Activated naive CD4-positive, alpha-beta T cell treated with Interleukin-2 at 50 U/mL for 16 hours (primary cell): ENCODE measurements around the gene LRRK1.

Source experiments
- DNase-seq: peaks from one replicate; pipeline ENCODE4 v3.0.0-alpha.2; 2020

Gene LRRK1

DNA sequence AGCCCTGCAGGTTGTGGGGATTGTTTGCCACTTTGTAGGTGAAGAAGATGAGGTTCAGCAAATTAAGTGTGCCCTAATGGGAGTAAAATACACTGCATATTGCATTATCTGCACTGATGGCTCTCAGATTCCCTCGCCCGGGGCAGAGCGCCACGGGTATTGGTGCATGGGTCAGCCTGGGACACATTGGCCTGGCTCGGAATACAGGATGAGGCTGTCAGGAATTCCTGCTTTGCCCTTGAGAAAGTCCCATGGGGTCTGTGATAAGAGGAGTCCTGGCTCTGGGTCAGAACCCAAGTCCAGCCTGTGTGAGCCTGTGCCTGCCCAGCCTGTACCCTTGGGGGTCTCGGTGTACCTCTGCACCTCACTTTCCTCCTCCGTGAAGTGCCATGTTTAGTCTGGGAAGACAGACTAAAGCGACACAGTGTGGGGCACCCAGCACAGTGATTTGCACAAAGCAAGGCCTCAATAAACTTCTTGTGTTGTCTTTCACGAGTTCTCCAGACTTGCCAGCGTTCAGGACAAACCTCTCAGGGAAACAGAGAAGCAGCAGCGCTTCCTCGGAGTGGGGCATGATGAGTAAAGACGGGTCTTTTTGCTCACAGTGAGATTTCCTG lies 107.6 kb downstream of the LRRK1 start:
- DNase-seq = no peak

DNA sequence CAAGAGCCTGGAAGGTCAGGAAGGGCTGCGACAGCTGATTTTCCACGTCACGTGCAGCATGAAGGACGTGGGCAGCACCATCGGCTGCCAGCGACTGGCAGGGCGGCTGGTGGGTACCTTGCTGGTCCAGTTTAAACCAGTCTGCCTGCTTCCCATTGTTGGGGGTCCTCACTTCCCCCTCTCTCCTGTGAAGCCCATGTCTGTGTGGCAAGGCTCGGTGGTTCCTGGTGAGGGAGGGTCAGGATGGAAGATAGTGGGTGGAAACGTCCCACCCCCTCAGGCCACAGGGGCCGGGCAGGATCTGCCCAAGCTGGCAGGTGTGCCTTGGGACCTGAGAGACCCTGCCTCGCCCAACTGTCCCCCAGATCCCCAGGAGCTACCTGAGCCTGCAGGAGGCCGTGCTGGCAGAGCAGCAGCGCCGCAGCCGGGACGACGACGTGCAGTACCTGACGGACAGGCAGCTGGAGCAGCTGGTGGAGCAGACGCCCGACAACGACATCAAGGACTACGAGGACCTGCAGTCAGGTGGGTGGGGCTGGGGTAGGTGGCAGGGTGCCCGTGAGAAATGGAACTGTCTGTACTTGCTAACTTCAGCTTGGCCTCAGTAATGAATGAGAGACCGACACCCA lies 108.2 kb downstream of the LRRK1 start:
- DNase-seq = no peak

DNA sequence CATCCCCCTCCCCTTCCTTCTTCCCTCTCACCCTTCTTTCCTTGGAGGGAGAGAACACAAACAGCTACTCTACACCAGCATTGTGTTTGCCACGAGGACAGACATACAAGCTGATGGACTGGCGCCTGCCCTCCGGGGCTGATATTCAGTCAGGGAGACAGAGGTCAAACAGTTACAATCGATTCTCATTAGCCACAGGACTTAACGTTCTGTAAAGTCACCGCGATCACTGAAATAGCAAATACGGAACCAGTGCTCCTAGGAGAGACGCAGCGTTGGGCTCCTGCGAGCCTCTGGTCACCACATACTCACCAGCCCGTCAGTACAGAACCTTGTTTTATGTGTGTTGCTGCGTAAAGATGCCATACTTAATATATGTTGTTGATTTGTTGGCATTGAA lies 108.8 kb downstream of the LRRK1 start:
- DNase-seq = no peak

DNA sequence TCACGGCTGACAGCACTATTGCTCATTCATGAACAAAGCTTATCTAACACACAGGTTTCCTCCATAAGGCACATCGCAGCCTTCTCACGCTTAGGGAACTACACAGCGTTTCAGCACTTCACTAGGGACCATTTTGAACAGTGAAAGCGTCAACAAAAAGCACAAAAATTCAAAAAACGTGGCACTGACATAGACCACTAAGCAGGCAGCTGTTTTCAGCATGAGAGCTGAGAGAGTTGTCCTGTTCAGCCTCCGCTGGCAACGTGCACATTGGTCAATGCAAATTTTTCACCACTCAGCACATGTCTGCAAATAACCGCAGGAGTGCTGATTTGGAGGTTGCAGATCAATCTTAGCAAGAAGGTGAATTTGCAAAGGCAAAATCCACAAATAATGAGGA lies 109.2 kb downstream of the LRRK1 start:
- DNase-seq = no peak

DNA sequence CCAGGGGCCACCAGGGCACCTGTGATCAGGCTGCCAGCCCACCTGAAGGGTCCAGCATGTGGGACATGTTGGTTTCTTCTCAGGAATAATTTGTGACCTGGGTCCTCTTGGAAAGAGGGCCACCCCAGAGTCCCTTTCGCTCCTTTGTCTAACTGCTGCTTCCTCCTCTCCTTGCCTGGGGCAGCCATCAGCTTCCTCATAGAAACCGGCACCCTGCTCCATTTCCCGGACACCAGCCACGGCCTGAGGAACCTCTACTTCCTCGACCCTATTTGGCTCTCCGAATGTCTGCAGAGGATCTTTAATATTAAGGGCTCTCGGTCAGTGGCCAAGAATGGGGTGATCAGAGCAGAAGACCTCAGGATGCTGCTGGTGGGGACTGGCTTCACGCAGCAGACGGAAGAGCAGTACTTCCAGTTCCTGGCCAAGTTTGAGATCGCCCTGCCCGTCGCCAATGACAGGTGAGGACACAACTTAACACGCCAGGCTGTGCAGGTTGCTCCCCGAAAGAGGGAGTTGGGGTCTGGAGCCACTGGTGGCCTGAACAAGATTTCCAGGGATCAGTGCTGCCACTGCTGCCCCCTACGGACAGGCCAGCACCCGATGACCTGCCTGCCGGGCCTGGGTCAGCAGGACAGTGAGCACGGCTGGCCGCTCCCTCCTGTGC lies 109.7 kb downstream of the LRRK1 start:
- no peak for DNase-seq

DNA sequence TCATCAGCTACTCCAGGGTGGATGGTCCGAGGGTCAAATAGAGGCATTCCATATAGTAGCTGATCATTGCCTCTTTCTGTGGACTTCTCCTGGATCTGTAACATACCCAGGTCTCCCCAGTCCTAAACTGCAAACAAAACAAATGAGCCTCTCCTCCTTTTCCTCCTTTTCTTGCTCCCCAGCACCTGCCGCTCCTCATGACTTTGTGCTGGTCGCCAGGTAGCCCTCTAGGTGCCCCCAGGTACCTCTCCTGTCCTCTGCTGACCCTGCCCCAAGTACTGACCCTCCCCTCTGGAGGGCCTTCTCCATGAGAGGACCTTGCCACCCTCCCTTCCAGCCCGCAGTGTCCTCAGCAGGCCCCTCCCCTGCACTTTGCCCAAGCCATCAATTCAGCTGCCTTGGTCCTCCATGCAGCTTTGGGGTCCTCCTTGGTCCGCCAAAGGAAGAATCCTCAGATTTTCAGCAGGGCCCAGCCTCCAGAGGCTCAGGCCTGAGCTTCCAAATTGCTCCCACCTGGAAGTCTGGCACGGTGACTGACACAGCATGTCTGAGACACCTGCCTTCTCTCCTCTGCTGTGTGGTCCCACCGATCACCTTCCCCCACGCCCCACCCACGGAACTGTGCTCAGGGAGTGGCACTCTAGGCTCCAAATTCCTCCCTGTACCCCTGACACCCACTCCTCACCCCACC lies 111.0 kb downstream of the LRRK1 start:
- DNase-seq = no peak

DNA sequence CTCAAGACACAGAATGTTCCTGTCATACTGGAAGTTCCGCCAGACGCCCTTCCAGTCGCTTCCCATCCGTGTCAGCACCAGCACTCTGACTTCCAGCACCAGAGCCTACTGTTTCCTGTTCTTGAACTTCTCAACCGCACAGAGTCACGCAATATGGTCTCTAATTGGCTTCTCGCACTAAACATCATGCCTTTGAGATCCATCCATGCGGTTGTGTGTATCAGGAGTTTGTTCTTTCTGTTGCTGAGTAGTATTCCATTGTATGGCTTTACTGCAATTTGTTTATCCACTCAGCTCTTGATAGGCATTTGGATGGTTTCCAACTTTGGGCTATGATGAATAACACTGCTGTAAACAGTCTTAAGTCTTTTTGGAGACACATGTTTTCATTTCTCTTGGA lies 112.1 kb downstream of the LRRK1 start:
- DNase-seq = no peak

DNA sequence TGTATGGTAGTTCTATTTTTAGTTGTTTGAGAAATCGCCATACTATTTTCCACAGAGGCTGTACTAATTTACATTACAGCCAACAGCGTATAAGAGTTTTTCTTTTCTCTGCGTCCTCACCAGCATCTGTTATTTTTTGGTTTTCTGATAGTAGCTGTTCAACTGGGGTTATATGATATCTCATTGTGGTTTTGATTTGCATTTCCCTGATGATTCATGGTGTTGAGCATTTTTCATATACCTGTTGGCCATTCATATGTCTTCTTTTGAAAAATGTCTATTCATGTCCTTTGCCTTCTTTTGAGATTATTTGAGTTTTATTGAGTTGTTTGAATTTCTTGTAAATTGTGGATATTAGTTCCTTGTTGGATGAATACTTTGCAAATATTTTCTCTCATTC lies 114.6 kb downstream of the LRRK1 start:
- no peak for DNase-seq

DNA sequence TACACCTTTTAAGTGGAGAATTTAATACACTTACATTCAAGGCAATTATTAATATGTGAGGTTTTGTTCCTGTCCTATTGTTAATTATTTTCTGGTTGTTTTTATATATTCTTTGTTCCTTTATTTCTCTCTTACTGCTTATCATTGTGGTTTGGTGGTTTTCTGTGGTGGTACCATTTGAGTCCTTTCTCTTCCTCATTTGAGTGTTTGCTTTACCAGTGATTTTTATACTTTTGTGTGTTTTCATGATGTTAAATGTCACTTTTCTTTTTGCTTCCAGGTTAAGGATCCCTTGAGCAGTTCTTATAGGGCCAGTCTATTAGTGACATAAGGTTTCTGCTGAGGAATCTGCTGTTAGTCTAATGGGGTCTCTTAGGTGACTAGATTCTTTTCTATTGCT lies 116.5 kb downstream of the LRRK1 start:
- DNase-seq = no peak

DNA sequence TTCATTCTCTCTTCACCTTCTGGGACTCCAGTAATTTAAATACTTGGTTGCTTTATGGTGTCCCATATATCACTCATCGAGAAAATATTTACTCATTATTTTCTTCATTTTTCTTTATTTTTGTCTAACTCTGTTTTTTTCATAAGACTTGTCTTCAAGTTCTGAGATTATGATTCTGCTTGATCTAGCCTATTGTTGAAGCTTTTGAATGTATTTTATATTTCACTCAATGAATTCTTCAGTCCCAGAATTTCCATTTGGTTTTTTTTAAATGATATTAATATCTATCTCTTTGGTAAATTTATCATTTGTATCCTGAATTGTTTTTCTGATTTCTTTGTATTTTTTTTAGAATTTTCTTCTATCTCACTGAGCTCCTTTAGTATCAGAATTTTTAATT lies 117.0 kb downstream of the LRRK1 start:
- no peak for DNase-seq

DNA sequence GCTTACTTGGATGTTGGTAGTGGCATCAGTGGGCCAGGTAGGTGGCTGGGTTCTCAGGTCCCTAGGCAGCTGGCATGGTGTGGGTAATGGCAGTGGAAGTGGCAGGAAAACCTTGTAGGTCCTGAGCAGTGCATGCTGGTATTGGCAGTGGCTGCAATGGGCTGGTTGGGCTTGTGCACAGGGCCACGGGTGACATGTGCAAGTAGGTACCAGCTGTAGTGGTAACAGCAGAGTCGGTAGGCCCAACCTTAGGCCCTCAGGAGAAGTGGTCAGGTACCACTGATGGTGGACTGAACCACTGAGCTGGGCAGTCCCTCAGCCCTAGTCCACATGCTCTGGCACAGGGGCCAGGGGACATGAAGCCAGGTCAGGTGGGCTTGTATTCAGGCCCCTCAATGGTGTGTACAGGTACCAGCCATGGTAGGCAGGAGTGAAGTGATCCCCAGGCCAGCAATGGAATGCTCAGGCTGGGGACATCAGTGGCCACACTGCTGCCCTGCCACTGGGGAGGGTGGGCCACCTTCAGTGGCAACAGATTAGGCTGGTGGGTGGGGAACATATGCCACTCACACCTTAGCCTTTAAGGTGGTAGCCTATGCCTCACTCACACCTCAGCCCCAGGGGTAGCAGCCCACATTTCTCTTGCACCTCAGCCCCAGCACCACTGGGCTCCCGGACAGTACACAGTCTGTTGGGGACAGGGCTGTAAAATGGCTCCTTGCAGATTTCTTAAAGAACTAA lies 118.1 kb downstream of the LRRK1 start:
- DNase-seq = no peak

DNA sequence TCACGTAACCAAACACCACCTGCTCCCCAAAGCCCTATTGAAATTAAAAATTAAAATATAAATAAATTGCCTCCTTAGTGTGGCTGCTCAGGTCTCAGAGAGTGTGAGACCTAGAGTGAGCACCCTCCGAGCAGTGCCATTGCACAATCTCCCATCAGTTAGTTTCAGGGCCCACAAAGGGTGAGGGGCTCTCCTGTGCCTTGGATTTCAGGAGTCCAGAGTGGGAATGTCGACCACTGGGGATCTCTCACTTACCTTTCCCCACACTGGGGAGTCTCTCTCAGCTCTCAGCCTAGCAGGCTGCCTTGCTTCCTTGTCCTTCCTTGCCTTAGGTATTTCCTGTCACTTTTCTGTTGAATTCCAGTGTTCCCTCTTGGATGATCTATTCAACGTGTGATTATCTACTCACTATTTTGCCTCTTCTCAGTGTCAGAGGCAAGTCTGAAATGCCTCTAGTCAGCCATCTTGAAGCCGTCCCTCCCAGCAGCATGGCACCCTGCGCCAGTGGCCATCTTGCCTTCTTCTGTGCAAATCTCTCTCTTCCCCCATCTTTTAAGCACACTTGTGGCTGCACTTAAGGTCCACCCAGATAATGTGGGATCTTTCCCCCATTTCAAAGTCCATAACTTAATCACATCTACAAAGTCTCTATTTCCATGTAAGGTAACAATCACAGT lies 119.3 kb downstream of the LRRK1 start:
- DNase-seq = no peak

DNA sequence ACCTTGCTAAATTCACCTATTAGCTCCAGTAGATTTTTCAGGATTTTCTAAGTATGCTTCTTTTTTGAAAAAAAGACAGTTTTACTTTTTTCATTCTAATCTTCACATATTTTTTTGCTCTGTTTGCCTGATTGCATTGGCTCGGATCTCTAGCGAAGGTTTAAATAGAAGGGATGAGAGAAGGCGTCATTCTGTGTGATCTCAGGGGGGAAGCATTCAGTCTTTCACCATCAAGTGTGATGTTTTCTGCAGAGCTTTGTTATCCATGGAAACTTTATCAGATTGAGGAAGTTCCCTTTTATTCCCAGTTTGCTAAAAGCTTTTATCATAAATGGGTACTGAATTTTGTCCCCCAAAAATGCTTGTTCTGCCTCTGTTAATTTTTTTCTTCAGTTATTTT lies 120.3 kb downstream of the LRRK1 start:
- no peak for DNase-seq

DNA sequence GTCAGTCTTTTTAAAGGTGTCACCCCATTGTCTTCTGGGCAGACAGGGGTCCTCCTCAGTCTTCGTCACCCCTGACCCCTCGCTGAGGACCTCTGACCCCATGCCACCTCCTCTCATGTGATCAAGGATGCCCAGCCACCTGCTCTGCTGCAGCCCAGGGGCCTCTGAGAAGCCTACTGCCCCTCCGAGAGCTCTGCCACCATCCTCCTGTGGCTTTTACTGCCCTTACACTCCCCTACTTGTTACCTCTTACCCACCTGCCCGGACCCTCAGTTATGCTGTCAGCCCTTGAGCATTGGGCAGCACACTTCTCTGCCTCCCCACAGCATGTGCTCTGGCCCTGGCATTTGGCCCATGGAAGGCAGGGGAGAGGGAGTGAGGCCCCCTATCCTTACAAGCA lies 123.2 kb downstream of the LRRK1 start:
- DNase-seq = no peak

DNA sequence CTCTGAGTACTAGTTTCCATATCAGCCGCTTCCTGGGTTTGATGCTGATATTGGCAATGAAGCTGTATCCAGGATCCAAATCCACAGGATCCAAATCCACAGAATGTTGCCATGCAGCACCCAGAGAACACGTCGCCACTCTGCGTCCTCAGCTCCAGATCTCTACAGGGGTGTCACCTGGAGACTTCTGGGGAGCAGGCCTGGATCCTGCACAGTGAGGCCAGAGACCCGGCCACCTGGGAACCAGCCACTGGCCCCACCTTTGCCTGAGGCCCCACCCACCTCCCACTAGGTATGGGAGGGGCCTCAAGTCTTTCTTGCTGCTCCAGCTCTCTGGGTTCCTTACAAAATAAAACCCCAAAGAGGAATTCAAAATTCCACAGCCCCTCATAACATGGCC lies 123.9 kb downstream of the LRRK1 start:
- DNase-seq = no peak

DNA sequence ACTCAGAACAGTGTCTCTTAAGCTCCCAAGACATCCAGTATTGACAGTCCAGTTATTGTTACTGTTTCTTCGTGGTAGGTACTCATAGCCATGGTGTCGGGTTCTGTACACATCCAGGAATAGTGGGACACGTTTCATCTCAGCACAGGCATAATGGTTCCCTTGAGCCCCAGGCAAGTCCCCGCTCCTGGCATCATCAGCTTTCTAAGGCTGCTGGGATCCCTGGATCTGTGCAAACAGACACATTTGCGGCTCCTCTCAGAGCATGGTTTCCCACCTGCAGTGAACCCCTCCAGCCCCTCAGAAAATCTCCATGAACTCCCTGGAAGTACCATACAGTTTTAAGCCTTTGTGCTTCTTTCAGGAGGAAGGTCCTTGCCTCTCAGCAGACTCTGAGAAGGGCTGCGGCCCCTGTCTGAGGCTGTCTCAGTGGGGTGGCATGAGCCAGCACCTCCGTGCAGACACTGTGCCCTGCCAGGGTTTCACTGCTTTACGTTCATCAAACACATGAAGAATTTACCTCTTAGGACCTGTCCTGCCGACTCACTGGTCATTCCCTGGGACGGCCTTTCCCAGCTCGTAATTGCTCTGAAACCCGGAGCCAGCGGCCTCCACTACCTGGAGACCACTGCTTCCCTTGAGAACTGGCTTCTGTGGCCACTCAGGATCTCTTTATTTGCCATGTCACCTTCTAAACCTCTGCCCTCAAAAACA lies 124.9 kb downstream of the LRRK1 start:
- no peak for DNase-seq

DNA sequence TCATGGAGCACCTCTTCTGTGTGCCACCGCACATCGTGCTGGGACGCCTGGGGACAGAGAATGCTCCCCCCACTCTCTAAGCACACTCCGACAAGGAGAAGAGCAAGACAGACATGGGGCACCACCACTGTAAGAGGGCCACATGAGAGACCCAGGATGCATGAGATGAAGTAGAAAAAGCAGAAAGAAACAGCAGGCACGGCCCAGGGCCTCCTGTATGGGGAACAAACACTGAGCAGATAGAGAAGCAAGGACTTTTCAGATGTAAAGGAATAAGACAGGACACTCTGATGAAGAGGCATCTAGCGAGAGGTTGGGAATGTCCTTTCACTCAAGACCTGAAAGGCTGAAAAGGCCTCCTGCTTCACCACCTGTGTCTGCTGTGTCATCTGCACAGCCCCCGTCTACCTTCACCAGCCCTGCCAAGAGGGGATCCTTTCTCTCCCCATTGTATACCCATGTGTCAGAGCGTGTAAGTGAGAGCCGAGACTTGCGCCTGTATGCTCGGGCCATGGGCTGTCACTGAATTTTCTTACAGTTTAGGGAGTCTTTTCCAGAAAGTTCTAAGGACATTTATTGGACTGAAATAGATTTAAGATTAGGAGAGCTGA lies 125.6 kb downstream of the LRRK1 start:
- DNase-seq = no peak

DNA sequence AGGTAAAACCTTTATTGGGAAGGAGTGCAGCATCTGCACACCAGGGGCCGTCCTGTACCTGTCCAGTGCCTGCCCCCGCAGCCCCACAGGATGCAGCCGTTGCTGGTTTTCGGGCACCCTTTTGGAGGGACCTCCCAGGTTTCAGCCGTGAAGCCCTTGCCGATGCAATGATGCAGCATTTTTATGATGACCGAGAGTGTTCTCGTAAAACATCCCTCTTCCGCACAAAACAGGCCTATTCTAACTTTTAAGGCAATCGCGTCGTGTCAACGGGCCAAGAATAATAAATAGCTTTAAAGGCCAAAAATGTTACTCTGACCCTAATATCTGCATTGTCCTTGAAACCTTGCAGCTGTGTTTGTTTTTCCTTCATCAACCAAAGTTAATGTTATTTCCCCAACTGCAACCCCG lies 126.1 kb downstream of the LRRK1 start:
- DNase-seq = no peak

DNA sequence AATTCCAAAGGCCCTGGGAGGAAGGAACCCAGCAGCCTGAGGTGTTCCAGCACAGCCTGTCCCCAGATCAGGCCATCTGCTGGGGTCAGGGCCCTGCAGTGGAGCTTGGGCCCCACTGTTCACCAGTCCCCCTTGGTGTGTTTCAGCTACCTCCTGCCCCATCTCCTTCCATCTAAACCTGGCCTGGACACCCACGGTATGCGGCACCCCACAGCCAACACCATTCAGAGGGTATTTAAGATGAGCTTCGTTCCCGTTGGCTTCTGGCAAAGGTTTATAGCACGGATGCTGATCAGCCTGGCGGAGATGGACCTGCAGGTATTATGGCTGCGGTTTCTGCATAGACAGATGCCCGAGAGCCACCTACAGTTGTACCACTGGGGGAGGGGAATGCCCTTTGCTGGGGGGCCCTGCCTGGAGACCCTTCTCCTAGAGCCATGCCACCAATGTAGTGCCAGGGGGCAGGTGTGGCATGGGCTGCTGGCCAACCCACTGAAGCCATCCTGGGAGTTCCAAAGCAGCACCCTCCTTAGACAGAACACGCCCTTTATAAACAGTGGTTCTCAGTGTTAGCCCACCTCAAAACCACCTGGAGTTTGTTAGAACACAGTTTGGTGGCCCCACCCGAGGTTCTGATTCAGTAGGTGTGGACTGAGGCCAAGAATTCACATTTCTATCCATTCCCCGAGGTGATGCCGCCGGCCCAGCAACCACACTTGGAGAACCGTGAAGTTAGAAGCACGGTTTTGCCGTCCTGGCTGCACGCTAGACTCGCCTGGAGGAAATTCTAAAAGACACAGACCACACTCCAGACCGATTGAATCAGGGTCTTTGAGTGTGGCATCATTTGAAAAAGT lies 126.9 kb downstream of the LRRK1 start:
- no peak for DNase-seq

DNA sequence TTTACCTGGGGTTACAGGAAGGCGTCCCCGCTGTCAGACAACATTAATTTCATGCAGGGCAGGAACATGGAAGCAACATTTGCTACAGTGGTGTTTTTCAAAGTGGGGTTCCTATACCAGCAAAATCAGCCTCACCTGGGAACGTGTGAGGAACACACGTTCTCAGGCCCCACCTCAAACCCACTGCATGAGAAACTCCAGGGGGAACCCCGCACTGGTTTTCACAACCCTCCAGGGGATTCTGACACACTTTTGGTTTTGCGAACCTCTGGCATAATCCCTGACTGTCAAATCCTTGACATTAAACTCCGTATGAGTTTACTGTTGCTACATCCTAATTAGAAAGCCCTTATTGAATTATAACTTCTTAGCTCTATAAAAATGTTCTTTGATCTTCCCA lies 127.7 kb downstream of the LRRK1 start:
- DNase-seq = no peak
